H9 (cell line): ENCODE results near the gene ADAM8. TPM values are rescaled to one million over a fixed set of nuclear protein-coding genes. Genes with fewer than 3 reads are reported as not detected.

Experiments
- DNase-seq: peaks from one replicate; pipeline ENCODE4 v3.0.0-alpha.2; 2017
- H2AFZ ChIP-seq: one replicate; pipeline ENCODE4 v1.6.1; 2013; ENCODE audit warnings: mild to moderate bottlenecking, low read length, control low read depth, moderate library complexity
- H2AK5ac ChIP-seq: 2 replicates; pipeline ENCODE4 v1.6.1; 2013; ENCODE audit warnings: low read length, control low read depth, mixed read lengths; ENCODE audit not compliant: insufficient read length
- H2BK120ac ChIP-seq: one replicate; pipeline ENCODE4 v1.6.1; 2013; ENCODE audit warnings: low read depth, mild to moderate bottlenecking, low read length, control low read depth, inconsistent platforms; ENCODE audit not compliant: poor library complexity, severe bottlenecking
- H2BK12ac ChIP-seq: 2 replicates; pipeline ENCODE4 v1.6.1; 2013; ENCODE audit warnings: low read length, control low read depth, mixed read lengths, low read depth; ENCODE audit not compliant: insufficient read length
- H2BK15ac ChIP-seq: 2 replicates; pipeline ENCODE4 v1.6.1; 2013; ENCODE audit warnings: low read depth, low read length, control low read depth
- H2BK20ac ChIP-seq: one replicate; pipeline ENCODE4 v1.6.1; 2013; ENCODE audit warnings: low read depth, mild to moderate bottlenecking, low read length, control low read depth, inconsistent platforms; ENCODE audit not compliant: poor library complexity, severe bottlenecking
- H2BK5ac ChIP-seq: 2 replicates; pipeline ENCODE4 v1.6.1; 2013; ENCODE audit warnings: low read length, control low read depth, mixed read lengths; ENCODE audit not compliant: insufficient read length
- H3K14ac ChIP-seq: 2 replicates; pipeline ENCODE4 v1.6.1; 2013; ENCODE audit warnings: low read length, control low read depth; ENCODE audit not compliant: insufficient read depth
- H3K18ac ChIP-seq: 2 replicates; pipeline ENCODE4 v1.6.1; 2013; ENCODE audit warnings: low read depth, mild to moderate bottlenecking, mixed read lengths, low read length, control low read depth; ENCODE audit not compliant: insufficient read length
- H3K23ac ChIP-seq: 2 replicates; pipeline ENCODE4 v1.6.1; 2013; ENCODE audit warnings: low read length, control low read depth, mixed read lengths, low read depth; ENCODE audit not compliant: insufficient read length
- H3K23me2 ChIP-seq: 2 replicates; pipeline ENCODE4 v1.6.1; 2013; ENCODE audit warnings: low read depth, mild to moderate bottlenecking, mixed read lengths, low read length, control low read depth; ENCODE audit not compliant: insufficient read length, poor library complexity, severe bottlenecking
- H3K27ac ChIP-seq: 2 replicates; pipeline ENCODE4 v1.5.1; 2013; ENCODE audit warnings: low read length, control low read depth, mixed read lengths, low read depth; ENCODE audit not compliant: insufficient read length
- H3K27me3 ChIP-seq: 2 replicates; pipeline ENCODE4 v1.6.1; 2013; ENCODE audit warnings: low read length, control low read depth, inconsistent platforms; ENCODE audit not compliant: insufficient read depth
- H3K4ac ChIP-seq: 2 replicates; pipeline ENCODE4 v1.6.1; 2013; ENCODE audit warnings: low read depth, mild to moderate bottlenecking, control low read depth, inconsistent platforms, low read length, moderate library complexity
- H3K4me1 ChIP-seq: 2 replicates; pipeline ENCODE4 v1.6.1; 2013; ENCODE audit warnings: low read length, control low read depth, inconsistent platforms; ENCODE audit not compliant: insufficient read depth
- H3K4me2 ChIP-seq: 2 replicates; pipeline ENCODE4 v1.6.1; 2013; ENCODE audit warnings: low read length, control low read depth, mixed read lengths; ENCODE audit not compliant: insufficient read length, insufficient read depth
- H3K56ac ChIP-seq: 2 replicates; pipeline ENCODE4 v1.6.1; 2013; ENCODE audit warnings: low read depth, mild to moderate bottlenecking, mixed read lengths, low read length, control low read depth; ENCODE audit not compliant: insufficient read length
- H3K79me1 ChIP-seq: 2 replicates; pipeline ENCODE4 v1.6.1; 2013; ENCODE audit warnings: low read depth, mild to moderate bottlenecking, moderate library complexity, low read length, control low read depth, inconsistent platforms; ENCODE audit not compliant: insufficient read depth, poor library complexity, severe bottlenecking
- H3K79me2 ChIP-seq: 2 replicates; pipeline ENCODE4 v1.6.1; 2013; ENCODE audit warnings: low read length, control low read depth, inconsistent platforms; ENCODE audit not compliant: insufficient read depth
- H3K9ac ChIP-seq: 2 replicates; pipeline ENCODE4 v1.6.1; 2013; ENCODE audit warnings: low read length, control low read depth, mixed read lengths; ENCODE audit not compliant: insufficient read length; ENCODE audit errors: extremely low read depth
- H3K9me3 ChIP-seq: one replicate; pipeline ENCODE4 v1.6.1; 2013; ENCODE audit warnings: low read depth, low read length, inconsistent platforms; ENCODE audit not compliant: control insufficient read depth
- H3T11ph ChIP-seq: one replicate; pipeline ENCODE4 v1.6.1; 2013; ENCODE audit warnings: mild to moderate bottlenecking, low read length, control low read depth, inconsistent platforms
- H4K20me1 ChIP-seq: one replicate; pipeline ENCODE4 v1.6.1; 2013; ENCODE audit not compliant: control insufficient read depth, insufficient read length, insufficient read depth
- H4K5ac ChIP-seq: 2 replicates; pipeline ENCODE4 v1.6.1; 2013; ENCODE audit warnings: low read depth, mild to moderate bottlenecking, mixed read lengths, low read length, control low read depth; ENCODE audit not compliant: insufficient read length
- H4K8ac ChIP-seq: replicated peaks from 2 replicates; pipeline ENCODE4 v1.6.1; 2013; ENCODE audit warnings: low read length, control low read depth, mixed read lengths, low read depth; ENCODE audit not compliant: insufficient read length
- H4K91ac ChIP-seq: 2 replicates; pipeline ENCODE4 v1.6.1; 2013; ENCODE audit warnings: low read depth, mild to moderate bottlenecking, moderate library complexity, mixed read lengths, low read length, control low read depth; ENCODE audit not compliant: insufficient read length
- H3K27ac Mint-ChIP-seq, 3 experiments: 2 replicates in 2 of 3; 3 replicates in 1 of 3; pipeline ENCODE4 v1.8.0; 2020 to 2021; ENCODE audit warnings: mixed read lengths in 3 of 3, mild to moderate bottlenecking in 1 of 3, moderate library complexity in 1 of 3
- H3K27me3 Mint-ChIP-seq: 2 replicates; pipeline ENCODE4 v1.8.0; 2021; ENCODE audit warnings: low read depth, mild to moderate bottlenecking, moderate library complexity, mixed read lengths
- H3K36me3 Mint-ChIP-seq, 3 experiments: 2 replicates in 2 of 3; 3 replicates in 1 of 3; pipeline ENCODE4 v1.8.0; 2020 to 2021; ENCODE audit warnings: low read depth in 3 of 3, mixed read lengths in 3 of 3; ENCODE audit not compliant: insufficient read depth in 1 of 3
- H3K4me1 Mint-ChIP-seq, 2 experiments: 2 replicates each; pipeline ENCODE4 v1.8.0; 2020; ENCODE audit warnings: mixed read lengths in 2 of 2
- H3K4me3 Mint-ChIP-seq, 2 experiments: 2 replicates in 1 of 2; 3 replicates in 1 of 2; pipeline ENCODE4 v1.8.0; 2020 to 2021; ENCODE audit warnings: mild to moderate bottlenecking in 2 of 2, mixed read lengths in 2 of 2, moderate library complexity in 1 of 2
- H3K9me3 Mint-ChIP-seq, 2 experiments: 2 replicates in 1 of 2; 3 replicates in 1 of 2; pipeline ENCODE4 v1.8.0; 2020; ENCODE audit warnings: mild to moderate bottlenecking in 2 of 2, mixed read lengths in 2 of 2, moderate library complexity in 1 of 2
- WGBS: extraction: QIAGEN DNeasy Blood & Tissue Kit; methylation state at CpG from one replicate; pipeline ENCODE4 v1.1.7; 2013; ENCODE audit warnings: missing lambda C conversion rate, low lambda C conversion rate, mixed read lengths; ENCODE audit not compliant: insufficient read length; ENCODE audit errors: extremely low coverage; 5-methylcytosine and 5-hydroxymethylcytosine counted together
- total RNA-seq: library from RNA; stranded (reverse); gene quantifications from 2 replicates; pipeline ENCODE4 v1.2.1, GENCODE V29; 2021
- TF ChIP-seq, protein P1 (sequence below): fragments of 200-600 bp; sonication (generic); conservative IDR thresholded peaks from 3 replicates; pipeline ENCODE4 v1.8.0; 2021; ENCODE audit warnings: antibody characterized with exemption, mild to moderate bottlenecking

ADAM8 gene
- total RNA-seq, 1 experiment from 2014 or later = 5.4 TPM

DNA sequence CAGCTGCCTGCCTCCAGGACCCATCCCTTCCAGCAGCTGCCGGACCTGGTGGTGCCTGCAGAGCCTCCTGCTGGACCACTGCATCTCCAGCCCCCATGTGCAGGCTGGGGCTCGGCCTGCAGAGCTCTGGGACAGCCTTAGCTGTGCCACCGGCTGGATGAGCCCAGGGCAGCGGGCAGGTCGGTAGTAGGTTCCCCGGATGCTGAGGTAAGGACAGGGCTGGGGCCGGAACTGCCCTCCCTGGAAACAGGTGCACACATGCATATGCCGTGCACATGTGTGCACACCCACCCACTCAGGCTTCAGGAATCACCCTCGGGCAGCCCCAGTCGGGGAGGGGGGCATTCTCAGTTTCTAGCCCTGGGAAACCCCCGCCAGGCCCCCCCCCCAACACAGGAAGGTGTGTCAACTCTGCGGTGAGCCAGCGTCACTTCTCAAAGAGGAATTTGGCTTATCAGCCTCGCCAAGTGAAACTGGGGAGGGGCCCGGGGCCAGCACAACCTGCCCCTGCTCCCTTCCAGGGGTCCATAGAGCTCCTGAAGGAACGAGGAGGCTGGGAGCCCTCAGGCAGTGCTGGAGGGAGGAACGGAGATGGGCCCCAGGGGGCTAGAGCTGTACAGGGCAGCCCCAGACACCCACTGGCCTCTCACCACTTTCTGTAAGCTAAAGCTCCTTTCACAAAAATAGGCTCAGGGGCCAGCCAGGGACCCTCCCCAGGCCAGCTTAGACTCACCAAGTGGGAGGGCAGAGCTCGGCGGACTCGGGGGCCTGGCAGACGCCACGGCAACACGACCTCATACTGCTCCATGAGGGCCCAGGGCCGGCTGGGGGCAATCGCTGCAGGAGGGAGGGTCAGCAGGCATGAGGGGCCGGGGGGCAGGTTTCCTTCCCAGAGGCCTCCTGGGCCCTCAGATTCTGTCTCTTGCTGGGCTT, 1.7 kb downstream of the ADAM8 start:
- no peaks in the 10 kb centered on the region for H4K20me1 ChIP-seq
- H3K9me3 ChIP-seq = no peaks in the 10 kb centered on the region
- H3K18ac ChIP-seq = no peak overlapping the region
- H3K27ac ChIP-seq = no peak overlapping the region
- no peak overlapping the region for H2BK20ac ChIP-seq
- H3K56ac ChIP-seq = no peak overlapping the region
- H3K27ac Mint-ChIP-seq = no peak overlapping the region
- no peak overlapping the region for H3T11ph ChIP-seq
- no peak overlapping the region for H3K23ac ChIP-seq
- H4K8ac ChIP-seq = no peak overlapping the region
- no peak for DNase-seq
- H3K4me2 ChIP-seq = no peak overlapping the region
- peaks cover 11% of the 10 kb centered on the region for H3K27me3 Mint-ChIP-seq
- WGBS = no CpG with 5 or more reads among the region's 26 CpGs
- no peak overlapping the region for H2AK5ac ChIP-seq
- no peak overlapping the region for H4K91ac ChIP-seq
- no peaks in the 10 kb centered on the region for H3K4me1 ChIP-seq
- H3K14ac ChIP-seq = no peak overlapping the region; the same call in 1 of the 2 replicates
- no peaks in the 10 kb centered on the region for H3K9me3 Mint-ChIP-seq
- no peaks in the 10 kb centered on the region; the same call in 1 of the 2 replicates for H3K27me3 ChIP-seq
- no peaks in the 10 kb centered on the region for H3K79me2 ChIP-seq
- no peak overlapping the region for H2BK120ac ChIP-seq
- peaks cover 3 to 7% of the 10 kb centered on the region in 2 experiments; a peak in 3 of 4 replicates for H3K4me1 Mint-ChIP-seq
- no peak overlapping the region for H2BK12ac ChIP-seq
- no peak overlapping the region for H3K4ac ChIP-seq
- H3K36me3 Mint-ChIP-seq = peaks cover 0 to 5% (median 0%) of the 10 kb centered on the region in 3 experiments; a peak in 2 of 7 replicates
- H3K23me2 ChIP-seq = peaks cover 7% of the 10 kb centered on the region
- no peaks in the 10 kb centered on the region for H3K79me1 ChIP-seq
- no peak overlapping the region for H2AFZ ChIP-seq
- H3K4me3 Mint-ChIP-seq = no peak overlapping the region
- no peak overlapping the region for H2BK15ac ChIP-seq
- no peak overlapping the region for H4K5ac ChIP-seq
- TF ChIP-seq, protein P1, sequence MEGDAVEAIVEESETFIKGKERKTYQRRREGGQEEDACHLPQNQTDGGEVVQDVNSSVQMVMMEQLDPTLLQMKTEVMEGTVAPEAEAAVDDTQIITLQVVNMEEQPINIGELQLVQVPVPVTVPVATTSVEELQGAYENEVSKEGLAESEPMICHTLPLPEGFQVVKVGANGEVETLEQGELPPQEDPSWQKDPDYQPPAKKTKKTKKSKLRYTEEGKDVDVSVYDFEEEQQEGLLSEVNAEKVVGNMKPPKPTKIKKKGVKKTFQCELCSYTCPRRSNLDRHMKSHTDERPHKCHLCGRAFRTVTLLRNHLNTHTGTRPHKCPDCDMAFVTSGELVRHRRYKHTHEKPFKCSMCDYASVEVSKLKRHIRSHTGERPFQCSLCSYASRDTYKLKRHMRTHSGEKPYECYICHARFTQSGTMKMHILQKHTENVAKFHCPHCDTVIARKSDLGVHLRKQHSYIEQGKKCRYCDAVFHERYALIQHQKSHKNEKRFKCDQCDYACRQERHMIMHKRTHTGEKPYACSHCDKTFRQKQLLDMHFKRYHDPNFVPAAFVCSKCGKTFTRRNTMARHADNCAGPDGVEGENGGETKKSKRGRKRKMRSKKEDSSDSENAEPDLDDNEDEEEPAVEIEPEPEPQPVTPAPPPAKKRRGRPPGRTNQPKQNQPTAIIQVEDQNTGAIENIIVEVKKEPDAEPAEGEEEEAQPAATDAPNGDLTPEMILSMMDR = no peak
- no peak overlapping the region for H3K9ac ChIP-seq
- H2BK5ac ChIP-seq = no peak overlapping the region
